GM19099 (cell line): ENCODE results near the gene RPL10A.

Experiments used
- POLR2A ChIP-seq: IDR thresholded peaks from 3 replicates; pipeline ENCODE4 v1.6.1; 2011; ENCODE audit warnings: low read depth; ENCODE audit not compliant: insufficient read length; ENCODE audit errors: extremely low read depth

The RPL10A gene

GRCh38 chr6:35443341-35444030 is 24.7 kb upstream of the RPL10A start:
- no peak for TF ChIP-seq POLR2A

DNA sequence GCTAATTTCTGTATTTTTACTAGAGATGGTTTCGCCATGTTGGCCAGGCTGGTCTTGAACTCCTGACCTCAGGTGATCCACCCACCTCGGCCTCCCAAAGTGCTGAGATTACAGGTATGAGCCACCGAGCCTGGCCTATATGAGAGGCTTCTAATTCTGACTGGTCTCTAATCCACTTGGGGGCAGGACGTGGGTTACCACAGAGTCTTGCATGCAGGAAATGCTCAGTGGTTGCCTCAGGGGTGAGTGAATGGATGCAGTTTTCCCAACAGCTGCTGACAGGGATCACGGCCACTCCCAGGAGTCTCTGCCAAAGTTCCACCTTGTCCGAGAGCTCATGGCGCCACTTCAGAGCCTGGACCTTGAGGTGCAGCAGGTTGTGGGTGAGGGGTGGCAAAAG is 22.5 kb upstream of the RPL10A start:
- TF ChIP-seq POLR2A: no peak

DNA sequence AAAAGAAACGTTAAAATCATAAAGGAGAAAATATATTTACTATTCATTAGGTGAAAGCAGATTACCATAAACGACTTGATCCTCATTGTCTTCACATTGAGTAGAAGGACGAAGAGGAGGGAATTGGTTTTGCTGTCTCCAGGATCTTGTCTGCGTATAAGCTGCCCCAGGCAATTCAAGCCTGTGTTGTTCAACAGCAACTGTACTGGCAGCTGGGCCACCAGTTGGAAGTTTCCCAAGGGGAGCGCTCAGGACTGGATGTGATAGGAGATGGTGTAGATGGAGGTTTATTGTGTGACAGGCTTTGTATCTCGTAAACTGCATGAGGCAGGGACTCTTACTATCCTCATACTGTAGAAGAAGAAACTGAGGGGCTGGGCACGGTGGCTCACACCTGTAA is 20.0 kb upstream of the RPL10A start:
- TF ChIP-seq POLR2A: no peak

GRCh38 chr6:35449287-35449881 is 18.8 kb upstream of the RPL10A start:
- no peak for TF ChIP-seq POLR2A

GRCh38 chr6:35451354-35452182 is 16.6 kb upstream of the RPL10A start:
- no peak for TF ChIP-seq POLR2A

DNA sequence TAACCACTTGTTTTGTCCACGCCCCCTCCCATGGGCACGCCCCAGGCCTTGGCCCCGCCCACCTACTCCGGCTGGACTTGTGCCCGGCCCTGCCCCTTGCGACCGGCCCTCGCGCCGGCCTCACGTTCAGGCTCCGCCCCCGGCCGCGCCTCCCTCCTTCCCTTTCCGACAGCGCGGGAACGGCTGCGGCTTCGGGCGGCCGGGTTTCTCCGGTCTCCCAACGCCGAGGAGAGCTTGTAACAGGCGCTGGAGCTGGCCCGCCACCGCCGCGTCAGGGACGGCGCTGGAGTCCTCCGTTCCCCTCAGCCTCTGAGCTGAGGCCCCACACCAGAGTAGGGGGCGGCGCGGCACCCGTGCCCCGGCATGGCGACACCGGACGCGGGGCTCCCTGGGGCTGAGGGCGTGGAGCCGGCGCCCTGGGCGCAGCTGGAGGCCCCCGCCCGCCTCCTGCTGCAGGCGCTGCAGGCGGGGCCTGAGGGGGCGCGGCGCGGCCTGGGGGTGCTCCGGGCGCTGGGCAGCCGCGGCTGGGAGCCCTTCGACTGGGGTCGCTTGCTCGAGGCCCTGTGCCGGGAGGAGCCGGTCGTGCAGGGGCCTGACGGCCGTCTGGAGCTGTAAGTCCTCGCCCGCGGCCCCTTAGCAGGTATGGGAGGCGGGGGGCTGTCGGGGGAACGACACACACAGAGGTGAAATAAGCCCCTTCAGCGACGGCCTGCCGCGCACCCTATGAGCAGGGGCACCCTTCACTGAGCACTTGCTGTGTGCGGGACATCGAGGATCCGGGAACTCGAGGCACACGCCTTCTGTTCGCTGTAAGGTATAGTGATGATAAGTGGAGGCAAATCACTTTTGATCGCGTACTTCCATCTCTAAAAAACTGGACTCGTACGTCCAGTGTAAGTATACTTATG is 15.8 kb upstream of the RPL10A start, which contains the start of gene FANCE:
Gene FANCE (plus strand): TSS at position 156 of the 908 bp plus-strand sequence. CDS start 208 bp downstream, at position 364.
- peak; percentile 59 for TF ChIP-seq POLR2A

DNA sequence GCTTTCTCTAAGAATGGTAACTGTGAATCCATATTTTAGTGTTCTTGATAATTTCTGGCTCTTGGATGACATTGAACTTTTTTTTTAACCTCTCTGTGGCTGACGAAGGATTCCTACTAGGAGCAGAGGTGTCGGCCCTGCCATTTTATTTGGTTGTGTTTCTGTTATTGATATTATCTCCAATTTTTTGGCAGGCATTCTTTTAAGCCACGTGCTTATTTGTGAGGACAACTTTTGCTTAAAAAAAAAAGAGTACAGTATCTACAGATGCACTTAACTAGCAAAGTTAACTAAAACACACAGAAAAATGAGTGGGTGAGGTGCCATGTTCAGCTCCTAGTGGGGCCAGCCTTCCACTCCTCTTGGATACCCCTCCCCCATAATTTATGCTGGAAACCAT is 15.0 kb upstream of the RPL10A start:
- no peak for TF ChIP-seq POLR2A

DNA sequence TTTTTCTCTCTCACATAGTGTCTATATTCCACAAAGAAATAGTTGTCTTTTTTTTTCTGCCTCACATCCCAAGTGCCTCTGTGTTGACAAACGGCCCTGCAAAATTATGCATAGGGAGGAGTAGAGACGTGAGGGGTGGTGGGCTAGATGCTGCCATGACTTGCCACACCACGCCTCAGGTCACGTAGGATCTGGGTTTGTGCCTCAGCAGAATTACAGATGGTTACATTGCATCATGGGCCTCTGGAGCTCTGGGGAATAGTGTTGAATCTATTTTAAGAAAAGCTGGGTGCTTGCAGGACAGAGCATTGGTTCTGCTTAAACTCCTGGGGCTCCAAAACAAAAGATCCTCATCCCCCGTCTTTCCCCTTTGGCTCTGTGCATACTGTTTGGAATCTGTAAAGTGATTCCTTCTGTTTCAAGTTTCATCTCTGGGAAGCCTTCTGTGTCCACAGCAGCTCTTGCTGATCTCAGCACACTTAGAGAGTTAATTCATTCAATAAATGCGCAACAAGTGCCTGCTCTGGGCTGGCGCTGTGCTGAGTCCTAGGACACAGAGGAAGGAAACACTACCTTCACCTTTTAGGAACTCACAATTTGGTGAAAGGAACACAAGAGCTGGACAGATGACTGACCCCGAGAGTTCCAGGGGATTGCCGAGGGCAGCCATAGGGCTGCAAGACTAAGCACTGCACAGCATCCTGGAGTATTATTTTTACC is 13.7 kb upstream of the RPL10A start:
- no peak for TF ChIP-seq POLR2A

DNA sequence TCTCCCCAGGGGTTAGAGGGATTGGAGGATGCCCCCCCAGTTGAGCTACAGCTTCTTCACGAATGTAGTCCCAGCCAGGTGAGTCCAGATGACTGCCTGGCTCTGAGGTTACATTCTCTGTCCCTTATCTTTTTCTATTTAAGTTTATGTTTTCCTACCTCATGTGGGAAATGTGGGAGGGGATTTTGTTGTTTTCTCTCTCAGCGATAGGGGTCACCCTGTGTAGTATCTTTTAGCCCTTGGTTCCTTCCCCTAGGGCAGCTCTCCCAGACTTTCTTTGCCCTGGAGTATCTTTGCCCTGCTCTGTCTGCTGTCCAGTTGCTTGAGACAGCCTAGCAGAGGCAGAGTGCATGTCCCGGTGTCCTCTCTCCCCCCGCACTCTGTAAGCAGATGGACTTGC is 10.3 kb upstream of the RPL10A start:
- TF ChIP-seq POLR2A: no peak

- TF ChIP-seq POLR2A: no peak
Measured at GRCh38 chr6:35461270-35461669, 6.9 kb upstream of the RPL10A start.

GRCh38 chr6:35463292-35463691 is 4.9 kb upstream of the RPL10A start:
- TF ChIP-seq POLR2A: no peak

- no peak for TF ChIP-seq POLR2A
Measured at GRCh38 chr6:35465646-35466045, 2.6 kb upstream of the RPL10A start.

DNA sequence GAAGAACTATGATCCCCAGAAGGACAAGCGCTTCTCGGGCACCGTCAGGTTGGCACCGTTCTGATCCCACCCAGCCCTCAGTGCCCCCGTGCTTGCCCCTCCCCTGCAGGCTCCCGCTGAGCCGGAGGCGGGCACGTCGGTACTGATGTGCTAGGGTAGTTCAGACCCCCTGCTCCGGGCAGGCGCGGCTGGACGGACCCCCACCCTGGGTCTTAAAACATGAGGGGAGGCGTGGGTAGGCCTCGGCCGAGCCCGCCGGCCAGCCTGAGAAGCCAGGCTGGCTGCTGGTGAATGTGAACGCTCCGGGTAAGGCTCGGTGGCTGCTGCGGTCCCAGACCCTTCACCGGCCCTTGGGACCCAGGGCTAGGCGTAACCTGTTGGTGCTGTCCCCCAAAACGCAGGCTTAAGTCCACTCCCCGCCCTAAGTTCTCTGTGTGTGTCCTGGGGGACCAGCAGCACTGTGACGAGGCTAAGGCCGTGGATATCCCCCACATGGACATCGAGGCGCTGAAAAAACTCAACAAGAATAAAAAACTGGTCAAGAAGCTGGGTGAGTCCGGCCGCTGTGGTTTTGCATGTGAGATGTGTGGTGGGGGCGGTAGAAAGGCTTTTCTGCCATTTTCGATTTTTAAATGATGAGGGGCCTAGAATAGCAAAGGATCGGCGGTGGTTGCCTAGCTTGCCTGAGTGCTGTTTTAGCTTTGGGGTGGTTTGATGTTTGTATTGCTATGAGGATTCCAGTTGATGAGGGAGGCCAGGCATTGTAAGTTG is 964 bp downstream of the RPL10A start:
- no peak for TF ChIP-seq POLR2A
